ENCODE data around the gene RAB4B.
A peak's percentile ranks its signal among the peaks of the same experiment; 100 is the strongest.

RAB4B gene

DNA sequence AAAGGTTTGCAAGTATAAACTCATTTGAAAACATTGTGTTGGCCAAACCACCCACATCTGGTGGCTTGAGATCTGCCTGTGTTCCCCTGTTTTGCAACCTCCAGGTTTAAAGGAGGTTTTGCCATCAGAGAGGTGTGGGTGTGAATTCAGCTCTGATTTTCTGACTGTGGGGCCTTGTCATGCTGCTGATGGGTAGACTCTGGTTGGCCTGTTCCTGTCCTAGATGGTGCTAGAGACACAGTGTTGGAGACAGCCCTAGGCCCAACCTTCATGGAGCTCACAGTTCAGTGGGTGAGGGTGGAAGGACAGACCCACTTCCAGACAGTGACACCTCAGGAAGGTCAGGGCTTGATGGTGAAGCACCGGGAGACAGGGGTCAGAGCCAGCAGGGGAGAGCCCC, 7.5 kb downstream of the RAB4B start:
- Histone ChIP-seq H3K4me1 (ENCODE audit: insufficient read depth, low read length) (no peaks in the 10 kb centered on the region), H3K4me3 (ENCODE audit: low read length) (no peak overlapping the region), H3K9me3 (ENCODE audit: insufficient read depth, low read depth, low read length) (no peaks in the 10 kb centered on the region), H3K27ac (ENCODE audit: low read depth, low read length) (no peak overlapping the region), H3K36me3 (ENCODE audit: insufficient read depth, low read length) (no peaks in the 10 kb centered on the region), H3K27me3 (ENCODE audit: insufficient read depth, low read length) (no peaks in the 10 kb centered on the region), H3K9ac (ENCODE audit: low read depth, low read length) (no peak overlapping the region)
- whole genome bisulfite sequencing: 94% methylated on average over 1 of the region's 1 CpG

GRCh38 chr19:40786060-40787037, 8.3 kb downstream of the RAB4B start:
- no peak overlapping the region for H3K27ac ChIP-seq (ENCODE audit: low read depth, low read length)
- no peaks in the 10 kb centered on the region for H3K9me3 ChIP-seq (ENCODE audit: insufficient read depth, low read depth, low read length)
- H3K36me3 ChIP-seq (ENCODE audit: insufficient read depth, low read length): no peaks in the 10 kb centered on the region
- H3K4me1 ChIP-seq (ENCODE audit: insufficient read depth, low read length): no peaks in the 10 kb centered on the region
- no peaks in the 10 kb centered on the region for H3K27me3 ChIP-seq (ENCODE audit: insufficient read depth, low read length)
- WGBS: 92% methylated on average over 25 of the region's 25 CpGs
- H3K4me3 ChIP-seq (ENCODE audit: low read length): no peak overlapping the region
- H3K9ac ChIP-seq (ENCODE audit: low read depth, low read length): no peak overlapping the region

GRCh38 chr19:40791349-40791748, 13.3 kb downstream of the RAB4B start:
- Histone ChIP-seq H3K27me3 (ENCODE audit: insufficient read depth, low read length) (no peaks in the 10 kb centered on the region), H3K36me3 (ENCODE audit: insufficient read depth, low read length) (no peaks in the 10 kb centered on the region), H3K4me1 (ENCODE audit: insufficient read depth, low read length) (no peaks in the 10 kb centered on the region), H3K4me3 (ENCODE audit: low read length) (no peak overlapping the region), H3K27ac (ENCODE audit: low read depth, low read length) (no peak overlapping the region), H3K9me3 (ENCODE audit: insufficient read depth, low read depth, low read length) (no peaks in the 10 kb centered on the region), H3K9ac (ENCODE audit: low read depth, low read length) (no peak overlapping the region)
- 79% methylated on average over 7 of the region's 7 CpGs for WGBS

- Histone ChIP-seq H3K9ac (ENCODE audit: low read depth, low read length) (no peak overlapping the region), H3K36me3 (ENCODE audit: insufficient read depth, low read length) (no peaks in the 10 kb centered on the region), H3K27me3 (ENCODE audit: insufficient read depth, low read length) (no peaks in the 10 kb centered on the region), H3K27ac (ENCODE audit: low read depth, low read length) (no peak overlapping the region), H3K4me3 (ENCODE audit: low read length) (no peak overlapping the region), H3K4me1 (ENCODE audit: insufficient read depth, low read length) (no peaks in the 10 kb centered on the region), H3K9me3 (ENCODE audit: insufficient read depth, low read depth, low read length) (no peaks in the 10 kb centered on the region)
- whole genome bisulfite sequencing: 94% methylated on average over 3 of the region's 3 CpGs
These were observed 13.9 kb downstream of the RAB4B start for GRCh38 chr19:40791996-40792395.

DNA sequence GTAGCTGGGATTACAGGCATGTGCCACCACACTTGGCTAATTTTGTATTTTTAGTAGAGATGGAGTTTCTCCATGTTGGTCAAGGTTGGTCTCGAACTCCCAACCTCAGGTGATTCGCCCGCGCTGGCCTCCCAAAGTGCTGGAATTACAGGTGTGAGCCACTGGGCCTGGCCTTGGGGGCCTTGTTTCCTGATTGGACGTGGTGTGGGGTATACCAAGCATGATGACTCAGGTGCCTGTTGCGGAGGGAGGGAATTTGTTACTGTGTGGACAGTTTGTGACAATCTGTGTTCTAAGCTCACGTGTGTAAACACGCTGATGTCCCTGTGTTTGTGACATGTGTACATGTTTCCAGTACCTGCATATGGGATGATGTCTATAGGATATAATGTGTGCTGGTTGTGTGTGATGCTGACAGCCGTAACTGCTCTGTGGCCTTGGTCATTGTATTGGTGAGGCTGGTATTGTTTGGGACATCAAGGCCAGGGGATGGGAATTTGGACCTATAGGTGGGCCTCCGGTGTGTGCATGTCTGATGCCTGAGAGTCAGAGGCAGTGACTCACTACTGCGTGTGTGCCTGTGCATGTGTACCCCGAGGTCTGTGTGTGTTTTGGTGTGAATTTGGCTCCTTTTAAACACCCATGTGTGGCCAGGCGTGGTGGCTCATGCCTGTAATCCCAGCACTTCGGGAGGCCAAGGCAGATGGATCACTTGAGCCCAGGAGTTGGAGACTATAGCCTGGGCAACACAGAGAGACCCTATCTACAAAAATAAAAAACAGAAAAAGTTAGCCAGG, 19.3 kb downstream of the RAB4B start:
- 94% methylated on average over 14 of the region's 14 CpGs for WGBS
- Histone ChIP-seq H3K27me3 (ENCODE audit: insufficient read depth, low read length) (no peaks in the 10 kb centered on the region), H3K9ac (ENCODE audit: low read depth, low read length) (peak overlapping the region; percentile 82; the same call in 1 of the 2 replicates), H3K9me3 (ENCODE audit: insufficient read depth, low read depth, low read length) (no peaks in the 10 kb centered on the region), H3K36me3 (ENCODE audit: insufficient read depth, low read length) (peaks cover 21% of the 10 kb centered on the region), H3K27ac (ENCODE audit: low read depth, low read length) (peak overlapping the region; percentile 79; the same call in 1 of the 2 replicates), H3K4me1 (ENCODE audit: insufficient read depth, low read length) (no peaks in the 10 kb centered on the region), H3K4me3 (ENCODE audit: low read length) (no peak overlapping the region; the same call in 1 of the 2 replicates)

DNA sequence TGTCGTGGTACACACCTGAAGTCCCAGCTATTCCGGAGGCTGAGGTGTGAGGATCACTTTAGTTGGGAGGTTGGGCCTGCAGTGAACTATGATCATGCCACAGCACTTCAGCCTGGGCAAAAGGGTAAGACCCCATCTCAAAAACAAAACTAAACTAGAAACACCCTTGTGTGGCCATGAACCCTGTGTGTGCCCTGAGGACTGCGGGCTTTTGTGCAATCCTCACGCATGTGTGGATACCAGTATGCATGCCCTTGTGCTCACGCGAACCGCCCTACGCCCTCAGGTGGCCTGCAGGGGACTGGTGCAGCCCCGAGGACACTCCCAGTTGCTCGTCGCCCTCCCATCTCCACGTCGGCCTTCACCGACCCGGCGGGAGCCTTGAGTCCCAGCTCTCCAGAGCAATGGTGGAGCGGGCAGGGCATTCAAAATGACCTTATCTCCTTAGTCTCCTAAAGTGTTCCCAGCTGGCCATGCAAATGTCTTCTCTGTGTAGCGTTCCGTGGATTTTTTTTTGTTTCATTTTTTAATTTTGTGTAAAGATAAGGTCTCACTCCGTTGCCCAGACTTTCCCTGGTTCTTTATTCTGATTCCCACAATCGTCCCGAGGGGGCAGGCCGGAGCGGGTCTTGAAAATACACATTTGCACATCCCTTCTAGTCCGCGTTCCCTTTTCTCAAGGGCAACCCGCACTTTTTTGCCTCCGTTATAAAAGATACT, 20.1 kb downstream of the RAB4B start:
- peak overlapping the region; percentile 82 for H3K9ac ChIP-seq (ENCODE audit: low read depth, low read length)
- peak overlapping the region; percentile 79 for H3K27ac ChIP-seq (ENCODE audit: low read depth, low read length)
- 10% methylated on average over 28 of the region's 28 CpGs for WGBS

DNA sequence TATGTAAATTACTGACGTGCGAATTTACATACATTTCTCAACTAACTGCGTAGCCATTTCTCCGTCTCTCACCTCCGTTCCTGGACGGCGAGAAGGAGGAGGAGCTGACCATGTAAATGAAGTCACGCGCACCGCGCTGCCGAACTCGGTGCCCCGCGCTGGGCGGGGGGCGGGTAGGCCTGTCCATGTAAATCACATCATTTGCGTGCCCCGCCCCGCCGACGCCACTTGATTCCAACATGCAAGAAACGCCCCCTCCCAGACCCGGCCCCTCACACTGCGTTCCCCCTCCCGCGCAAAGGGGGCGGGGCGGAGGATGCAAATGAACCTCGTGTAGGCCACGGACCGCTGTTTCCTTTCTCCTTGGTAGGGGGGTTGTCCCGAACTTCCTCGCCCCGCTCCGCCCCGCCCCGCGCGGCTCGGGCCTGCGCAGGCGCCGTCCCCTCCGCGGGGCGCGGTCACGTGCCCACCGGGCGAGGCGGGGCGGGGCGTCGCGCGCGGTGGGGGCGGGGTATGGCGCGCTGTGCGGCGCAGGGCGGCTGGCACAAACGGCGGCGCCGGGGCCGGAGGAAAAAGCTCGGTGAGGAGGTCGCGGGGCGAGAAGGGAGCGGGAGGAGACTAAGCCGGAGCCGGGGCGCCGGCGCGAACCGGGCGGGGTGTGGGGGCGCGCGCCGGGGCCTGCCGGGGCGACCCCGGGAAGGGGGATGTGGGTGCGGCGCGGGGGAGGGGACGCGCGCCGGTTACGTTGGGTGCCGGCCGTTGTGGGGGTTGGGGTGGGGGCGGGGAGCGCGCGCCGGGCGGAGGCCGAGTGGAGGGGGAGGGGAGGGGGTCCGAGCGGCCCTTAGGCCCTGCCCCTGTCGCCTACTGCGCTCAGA, 20.9 kb downstream of the RAB4B start, which contains the start of gene EGLN2:
Gene EGLN2 (plus strand): TSS at position 509 of the 875 bp plus-strand sequence. CDS start 1,382 bp downstream, outside the sequence.
- no peaks in the 10 kb centered on the region for H3K9me3 ChIP-seq (ENCODE audit: insufficient read depth, low read depth, low read length)
- under 1% methylated on average over 100 of the region's 110 CpGs for WGBS
- peak within 1 kb of the TSS; percentile 97 for H3K4me3 ChIP-seq (ENCODE audit: low read length)
- H3K27ac ChIP-seq (ENCODE audit: low read depth, low read length): peak within 1 kb of the TSS; percentile 95
- peak within 1 kb of the TSS; percentile 95 for H3K9ac ChIP-seq (ENCODE audit: low read depth, low read length)
- peaks cover 35% of the 10 kb centered on the region for H3K36me3 ChIP-seq (ENCODE audit: insufficient read depth, low read length)
- no peaks in the 10 kb centered on the region for H3K27me3 ChIP-seq (ENCODE audit: insufficient read depth, low read length)
- 0 out of 2 replicates have a peak, but pooled peaks cover 3% of the 10 kb centered on the region for H3K4me1 ChIP-seq (ENCODE audit: insufficient read depth, low read length)

More for the DNA sequence above, 20.1 kb downstream of the RAB4B start:
- no peaks in the 10 kb centered on the region for H3K9me3 ChIP-seq (ENCODE audit: insufficient read depth, low read depth, low read length)
- H3K27me3 ChIP-seq (ENCODE audit: insufficient read depth, low read length): no peaks in the 10 kb centered on the region
- H3K4me1 ChIP-seq (ENCODE audit: insufficient read depth, low read length): 0 out of 2 replicates have a peak, but pooled peaks cover 3% of the 10 kb centered on the region
- peaks cover 28% of the 10 kb centered on the region for H3K36me3 ChIP-seq (ENCODE audit: insufficient read depth, low read length)
- H3K4me3 ChIP-seq (ENCODE audit: low read length): peak overlapping the region; percentile 68

DNA sequence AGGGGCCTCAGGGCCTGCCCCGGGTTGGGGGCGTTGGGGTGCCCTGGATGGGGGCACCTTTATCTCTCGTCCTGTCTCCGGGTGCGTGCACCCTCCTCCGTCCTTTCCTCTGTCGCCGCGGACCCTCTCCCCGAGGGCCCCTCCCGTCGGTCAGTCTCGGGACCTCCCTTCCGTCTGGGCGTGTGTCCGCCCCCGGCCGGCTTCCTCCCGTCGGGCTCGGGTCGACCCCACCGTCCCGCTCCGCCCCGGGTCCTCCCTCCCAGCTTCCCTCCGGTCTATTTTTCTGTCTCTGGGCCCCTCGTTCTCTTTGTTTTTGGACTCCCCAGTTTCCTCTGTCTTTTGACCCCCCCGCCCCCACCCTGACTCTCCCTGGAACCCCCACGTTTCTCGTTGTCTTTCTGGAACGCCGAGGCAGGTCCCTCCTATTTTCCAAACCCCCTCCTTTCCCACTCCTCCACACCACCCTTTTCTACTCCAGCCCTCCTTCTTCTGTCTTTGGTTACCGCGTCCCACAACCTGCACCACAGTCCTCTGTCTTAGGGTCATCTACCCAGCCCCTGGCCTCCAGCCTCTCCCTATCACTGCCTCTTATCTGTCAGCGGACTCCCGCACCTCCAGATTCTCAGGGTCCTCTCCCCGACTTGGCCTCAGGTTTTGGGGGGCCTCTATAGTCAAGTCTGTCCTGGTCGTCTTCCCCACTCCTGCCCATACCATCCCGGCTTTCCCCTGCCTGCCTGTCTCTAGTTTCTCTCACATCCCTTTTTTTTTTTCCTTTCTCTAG, 21.7 kb downstream of the RAB4B start:
- Histone ChIP-seq H3K36me3 (ENCODE audit: insufficient read depth, low read length) (peaks cover 42% of the 10 kb centered on the region), H3K27ac (ENCODE audit: low read depth, low read length) (peak overlapping the region; percentile 95), H3K9ac (ENCODE audit: low read depth, low read length) (peak overlapping the region; percentile 95), H3K4me1 (ENCODE audit: insufficient read depth, low read length) (0 out of 2 replicates have a peak, but pooled peaks cover 3% of the 10 kb centered on the region), H3K9me3 (ENCODE audit: insufficient read depth, low read depth, low read length) (no peaks in the 10 kb centered on the region), H3K27me3 (ENCODE audit: insufficient read depth, low read length) (no peaks in the 10 kb centered on the region), H3K4me3 (ENCODE audit: low read length) (peak overlapping the region; percentile 97)
- 5% methylated on average over 40 of the region's 40 CpGs for WGBS

- Histone ChIP-seq H3K27ac (ENCODE audit: low read depth, low read length) (no peak overlapping the region), H3K36me3 (ENCODE audit: insufficient read depth, low read length) (peaks cover 50% of the 10 kb centered on the region), H3K4me1 (ENCODE audit: insufficient read depth, low read length) (0 out of 2 replicates have a peak, but pooled peaks cover 3% of the 10 kb centered on the region)
These were observed 22.4 kb downstream of the RAB4B start for GRCh38 chr19:40800339-40800996.

More at GRCh38 chr19:40800339-40800996, 22.4 kb downstream of the RAB4B start:
- peak overlapping the region; percentile 97 for H3K4me3 ChIP-seq (ENCODE audit: low read length)
- H3K9ac ChIP-seq (ENCODE audit: low read depth, low read length): peak overlapping the region; percentile 95
- WGBS: 91% methylated on average over 27 of the region's 27 CpGs
- H3K27me3 ChIP-seq (ENCODE audit: insufficient read depth, low read length): no peaks in the 10 kb centered on the region
- H3K9me3 ChIP-seq (ENCODE audit: insufficient read depth, low read depth, low read length): no peaks in the 10 kb centered on the region

Measured in HUES64 (cell line).